Measurements from ENCODE around the gene IMP3. TPM values are rescaled to one million over a fixed set of nuclear protein-coding genes. Genes with fewer than 3 reads are reported as not detected.

Gene IMP3
- total and polyA plus RNA-seq, 5 donors = 39.4 to 49.3 (median 47.9) TPM

- 67% methylated on average over 17 of the region's 17 CpGs for WGBS
- ATAC-seq = no peak
- intact Hi-C loops (cut with DNase I) = no loop called here
Observed at GRCh38 chr15:75659928-75660645, 20.1 kb upstream of the IMP3 start.

GRCh38 chr15:75659141-75659771 is 19.2 kb upstream of the IMP3 start:
- H3K4me3 ChIP-seq (ENCODE audit: low read length) = no peak overlapping the region
- H3K27me3 ChIP-seq (ENCODE audit: control insufficient read depth, insufficient read depth) = no peaks in the 10 kb centered on the region
- no peaks in the 10 kb centered on the region for H3K9me3 ChIP-seq (ENCODE audit: control insufficient read depth, low read length)
- H3K27ac ChIP-seq (ENCODE audit: low read length) = no peak overlapping the region
- peaks cover 9% of the 10 kb centered on the region for H3K4me1 ChIP-seq (ENCODE audit: control insufficient read depth, insufficient read depth, low read length)
- peak in 1 of 3 donors; percentile 62 for DNase-seq
- ATAC-seq = no peak
- 66% methylated on average over 9 of the region's 9 CpGs for WGBS
- intact Hi-C loops (cut with DNase I) = no loop called here

More at GRCh38 chr15:75659928-75660645, 20.1 kb upstream of the IMP3 start:
- peak in 1 of 3 donors; percentile 46 for DNase-seq
- Histone ChIP-seq H3K4me3 (ENCODE audit: low read length) (no peak overlapping the region), H3K9me3 (ENCODE audit: control insufficient read depth, low read length) (no peaks in the 10 kb centered on the region), H3K4me1 (ENCODE audit: control insufficient read depth, insufficient read depth, low read length) (peaks cover 7% of the 10 kb centered on the region), H3K27ac (ENCODE audit: low read length) (peak overlapping the region; percentile 59), H3K27me3 (ENCODE audit: control insufficient read depth, insufficient read depth) (no peaks in the 10 kb centered on the region)

- WGBS = 91% methylated on average over 22 of the region's 22 CpGs
- intact Hi-C loops (cut with DNase I) = no loop called here
- Histone ChIP-seq H3K9me3 (ENCODE audit: control insufficient read depth, low read length) (no peaks in the 10 kb centered on the region), H3K27ac (ENCODE audit: low read length) (no peak overlapping the region), H3K4me3 (ENCODE audit: low read length) (no peak overlapping the region), H3K27me3 (ENCODE audit: control insufficient read depth, insufficient read depth) (no peaks in the 10 kb centered on the region), H3K4me1 (ENCODE audit: control insufficient read depth, insufficient read depth, low read length) (peaks cover 16% of the 10 kb centered on the region)
- peak in 1 of 3 donors; percentile 47 for DNase-seq
- no peak for ATAC-seq
Observed at GRCh38 chr15:75656813-75657212, 16.8 kb upstream of the IMP3 start.

GRCh38 chr15:75656331-75656730 is 16.3 kb upstream of the IMP3 start:
- Histone ChIP-seq H3K27ac (ENCODE audit: low read length) (no peak overlapping the region), H3K4me1 (ENCODE audit: control insufficient read depth, insufficient read depth, low read length) (peaks cover 16% of the 10 kb centered on the region), H3K4me3 (ENCODE audit: low read length) (no peak overlapping the region), H3K27me3 (ENCODE audit: control insufficient read depth, insufficient read depth) (no peaks in the 10 kb centered on the region), H3K9me3 (ENCODE audit: control insufficient read depth, low read length) (no peaks in the 10 kb centered on the region)
- ATAC-seq (no peak), DNase-seq (peak in 1 of 3 donors; percentile 31)
- 96% methylated on average over 5 of the region's 5 CpGs for WGBS
- intact Hi-C loops (cut with DNase I) = no loop called here

GRCh38 chr15:75655931-75656330 is 15.9 kb upstream of the IMP3 start:
- Histone ChIP-seq H3K9me3 (ENCODE audit: control insufficient read depth, low read length) (no peaks in the 10 kb centered on the region), H3K4me3 (ENCODE audit: low read length) (no peak overlapping the region), H3K27me3 (ENCODE audit: control insufficient read depth, insufficient read depth) (no peaks in the 10 kb centered on the region), H3K4me1 (ENCODE audit: control insufficient read depth, insufficient read depth, low read length) (peaks cover 20% of the 10 kb centered on the region), H3K27ac (ENCODE audit: low read length) (no peak overlapping the region)
- 73% methylated on average over 4 of the region's 4 CpGs for WGBS
- ATAC-seq (no peak), DNase-seq (no peak)
- intact Hi-C loops (cut with DNase I) = no loop called here

GRCh38 chr15:75654201-75654907 is 14.3 kb upstream of the IMP3 start:
- 60% methylated on average over 4 of the region's 4 CpGs for WGBS
- Histone ChIP-seq H3K4me1 (ENCODE audit: control insufficient read depth, insufficient read depth, low read length) (peaks cover 31% of the 10 kb centered on the region), H3K9me3 (ENCODE audit: control insufficient read depth, low read length) (no peaks in the 10 kb centered on the region), H3K27me3 (ENCODE audit: control insufficient read depth, insufficient read depth) (no peaks in the 10 kb centered on the region), H3K27ac (ENCODE audit: low read length) (no peak overlapping the region), H3K4me3 (ENCODE audit: low read length) (no peak overlapping the region)
- DNase-seq = peak in 1 of 3 donors; percentile 51
- intact Hi-C loops (cut with DNase I) = no loop called here
- ATAC-seq = no peak

GRCh38 chr15:75653347-75653913 is 13.4 kb upstream of the IMP3 start:
- no peak for ATAC-seq
- WGBS = 72% methylated on average over 16 of the region's 16 CpGs
- Histone ChIP-seq H3K27me3 (ENCODE audit: control insufficient read depth, insufficient read depth) (no peaks in the 10 kb centered on the region), H3K4me1 (ENCODE audit: control insufficient read depth, insufficient read depth, low read length) (peaks cover 38% of the 10 kb centered on the region), H3K27ac (ENCODE audit: low read length) (no peak overlapping the region), H3K4me3 (ENCODE audit: low read length) (no peak overlapping the region), H3K9me3 (ENCODE audit: control insufficient read depth, low read length) (no peaks in the 10 kb centered on the region)
- intact Hi-C loops (cut with DNase I) = no loop called here
- peak in 1 of 3 donors; percentile 55 for DNase-seq

GRCh38 chr15:75651810-75652543 is 12.0 kb upstream of the IMP3 start:
- DNase-seq (no peak), ATAC-seq (no peak)
- Histone ChIP-seq H3K4me1 (ENCODE audit: control insufficient read depth, insufficient read depth, low read length) (peaks cover 38% of the 10 kb centered on the region), H3K27ac (ENCODE audit: low read length) (peak overlapping the region; percentile 3), H3K27me3 (ENCODE audit: control insufficient read depth, insufficient read depth) (no peaks in the 10 kb centered on the region), H3K9me3 (ENCODE audit: control insufficient read depth, low read length) (no peaks in the 10 kb centered on the region), H3K4me3 (ENCODE audit: low read length) (no peak overlapping the region)
- intact Hi-C loops (cut with DNase I) = no loop called here
- 45% methylated on average over 2 of the region's 2 CpGs for whole genome bisulfite sequencing

GRCh38 chr15:75650908-75651809 is 11.1 kb upstream of the IMP3 start:
- Histone ChIP-seq H3K27ac (ENCODE audit: low read length) (peak overlapping the region; percentile 3), H3K9me3 (ENCODE audit: control insufficient read depth, low read length) (no peaks in the 10 kb centered on the region), H3K4me1 (ENCODE audit: control insufficient read depth, insufficient read depth, low read length) (peaks cover 41% of the 10 kb centered on the region), H3K27me3 (ENCODE audit: control insufficient read depth, insufficient read depth) (no peaks in the 10 kb centered on the region), H3K4me3 (ENCODE audit: low read length) (peak overlapping the region; percentile 22)
- peak in 1 of 2 donors; percentile 46 for ATAC-seq
- intact Hi-C loops (cut with DNase I) = no loop called here
- DNase-seq = peak; percentile 75 to 87 (median 82)
- WGBS = 29% methylated on average over 9 of the region's 9 CpGs

- peaks cover 39% of the 10 kb centered on the region for H3K4me1 ChIP-seq (ENCODE audit: control insufficient read depth, insufficient read depth, low read length)
- ATAC-seq = no peak
- H3K9me3 ChIP-seq (ENCODE audit: control insufficient read depth, low read length) = no peaks in the 10 kb centered on the region
- intact Hi-C loops (cut with DNase I) = no loop called here
- 87% methylated on average over 18 of the region's 18 CpGs for WGBS
- peak overlapping the region; percentile 22 for H3K4me3 ChIP-seq (ENCODE audit: low read length)
- no peaks in the 10 kb centered on the region for H3K27me3 ChIP-seq (ENCODE audit: control insufficient read depth, insufficient read depth)
- DNase-seq = no peak
- H3K27ac ChIP-seq (ENCODE audit: low read length) = no peak overlapping the region
Observed at GRCh38 chr15:75649848-75650247, 9.8 kb upstream of the IMP3 start.

Data from right cardiac atrium (tissue), 5 donors.